ENCODE results near the gene P2RY11.

Gene P2RY11

GRCh38 chr19:10111405-10111811 is at the start of gene P2RY11:
Gene P2RY11 (plus strand): TSS chr19:10111693. CDS start chr19:10111722, 29 bp downstream.
- no peak for TF ChIP-seq CTCF (conservative IDR thresholded peaks at IDR 0.05; ENCODE audit: control insufficient read depth, insufficient read depth, low read depth, low read length)
- H3K4me3 ChIP-seq (ENCODE audit: control insufficient read depth, low read depth, low read length): no peak within 1 kb of the TSS
- DNase-seq (ENCODE audit: low read depth): no peak

GRCh38 chr19:10061717-10062310 is 49.7 kb upstream of the P2RY11 start:
- no peak for TF ChIP-seq CTCF (conservative IDR thresholded peaks at IDR 0.05; ENCODE audit: control insufficient read depth, insufficient read depth, low read depth, low read length)
- H3K4me3 ChIP-seq (ENCODE audit: control insufficient read depth, low read depth, low read length): no peak overlapping the region
- DNase-seq (ENCODE audit: low read depth): no peak

- H3K4me3 ChIP-seq (ENCODE audit: control insufficient read depth, low read depth, low read length): no peak overlapping the region
- no peak for DNase-seq (ENCODE audit: low read depth)
- no peak for TF ChIP-seq CTCF (conservative IDR thresholded peaks at IDR 0.05; ENCODE audit: control insufficient read depth, insufficient read depth, low read depth, low read length)
Measured at GRCh38 chr19:10068205-10068604, 43.3 kb upstream of the P2RY11 start.

- TF ChIP-seq CTCF (conservative IDR thresholded peaks at IDR 0.05; ENCODE audit: control insufficient read depth, insufficient read depth, low read depth, low read length): no peak
- DNase-seq (ENCODE audit: low read depth): peak; percentile 35
- no peak overlapping the region for H3K4me3 ChIP-seq (ENCODE audit: control insufficient read depth, low read depth, low read length)
Measured at GRCh38 chr19:10069046-10069445, 42.4 kb upstream of the P2RY11 start.

- no peak overlapping the region for H3K4me3 ChIP-seq (ENCODE audit: control insufficient read depth, low read depth, low read length)
- TF ChIP-seq CTCF (conservative IDR thresholded peaks at IDR 0.05; ENCODE audit: control insufficient read depth, insufficient read depth, low read depth, low read length): no peak
- no peak for DNase-seq (ENCODE audit: low read depth)
Measured at GRCh38 chr19:10070730-10071446, 40.6 kb upstream of the P2RY11 start.

GRCh38 chr19:10074153-10074552 is 37.3 kb upstream of the P2RY11 start:
- H3K4me3 ChIP-seq (ENCODE audit: control insufficient read depth, low read depth, low read length): no peak overlapping the region
- peak; percentile 59 for DNase-seq (ENCODE audit: low read depth)
- peak; percentile 50 for TF ChIP-seq CTCF (conservative IDR thresholded peaks at IDR 0.05; ENCODE audit: control insufficient read depth, insufficient read depth, low read depth, low read length)
